Measurements from ENCODE around the gene NUAK1.
"Not testable (repeated sequence)": the region's sequence is repeated elsewhere in the genome, so short reads cannot be mapped to it uniquely, and the experiment has no call there.

- not testable (repeated sequence) for TF ChIP-seq CTCF (IDR thresholded peaks at IDR 0.05; ENCODE audit: low read depth, low read length, poor library complexity, severe bottlenecking); EZH2phosphoT487 (IDR thresholded peaks at IDR 0.05; ENCODE audit: borderline replicate concordance, low read length)
Measured at GRCh38 chr12:106016601-106017278, 122.0 kb downstream of the NUAK1 start.

Data from DOHH2 (cell line).